GM21367 (cell line): Measurements from ENCODE around the gene TPRKB.
"Not testable (repeated sequence)": the region's sequence is repeated elsewhere in the genome, so short reads cannot be mapped to it uniquely, and the experiment has no call there.

Experiments used
- ATAC-seq: cut with Tn5 transposase; IDR thresholded peaks from one replicate; pipeline ENCODE4 v1.9.1; 2021; ENCODE audit not compliant: unreplicated experiment

Gene TPRKB

DNA sequence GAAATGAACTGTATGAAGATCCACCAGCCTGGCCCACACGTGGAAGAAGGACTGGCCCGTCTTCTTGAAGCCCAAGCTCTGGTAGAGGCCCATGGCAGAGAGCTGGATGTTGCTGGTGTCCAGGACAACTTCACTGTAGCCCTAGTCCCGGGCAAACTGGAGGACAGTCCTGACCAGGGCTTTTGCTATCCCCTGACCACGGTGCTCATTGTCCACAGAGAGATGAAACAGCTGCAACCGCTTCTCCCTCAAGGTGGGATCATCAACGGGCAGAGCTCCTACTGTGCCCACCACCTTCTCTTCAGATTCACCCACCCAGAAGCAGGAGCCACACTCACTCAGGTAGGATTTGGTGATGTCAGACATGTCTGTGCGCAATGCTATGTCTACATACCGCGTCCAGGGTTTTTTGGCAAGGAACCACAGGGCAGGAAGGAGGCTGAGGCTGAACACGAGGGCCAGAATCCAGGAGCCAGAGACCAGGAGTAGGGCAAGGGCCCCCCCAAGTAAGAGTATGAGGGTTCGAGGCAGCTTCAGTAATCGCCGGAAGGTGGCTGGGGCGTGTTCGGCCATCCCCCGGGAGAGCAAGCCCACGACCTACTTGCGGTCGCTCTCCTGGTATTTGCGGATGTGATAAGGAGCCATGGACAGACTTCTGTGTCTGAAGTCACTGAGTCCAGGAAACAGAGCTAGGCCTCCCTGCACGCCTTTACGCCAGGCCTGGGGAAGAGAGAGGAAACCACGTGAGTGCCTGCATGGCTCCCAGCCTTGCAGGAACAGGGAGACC is 36.3 kb downstream of the TPRKB start:
- no peak for ATAC-seq

DNA sequence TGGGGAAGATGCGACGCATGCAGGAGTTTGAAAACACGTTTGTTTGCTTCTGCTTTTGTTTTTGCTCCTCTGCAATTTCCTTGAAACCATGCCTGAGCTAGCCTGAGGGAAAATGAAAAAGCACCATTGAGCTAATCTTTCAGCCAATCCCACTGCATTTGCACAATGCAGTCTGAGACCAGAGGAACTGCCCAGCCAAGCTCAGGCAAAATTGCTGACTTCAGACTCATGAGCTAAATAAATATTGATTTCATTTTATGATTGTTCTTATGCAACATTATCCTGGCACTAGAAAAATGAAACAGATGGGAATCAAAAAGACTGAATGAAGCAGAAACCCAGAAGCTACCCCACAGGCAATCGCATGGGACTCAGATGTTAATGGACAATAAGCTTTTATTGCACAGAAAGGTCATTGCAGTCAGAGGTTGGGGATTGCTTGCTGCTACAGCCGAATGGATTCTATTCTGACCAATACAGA is 37.0 kb downstream of the TPRKB start:
- no peak for ATAC-seq

DNA sequence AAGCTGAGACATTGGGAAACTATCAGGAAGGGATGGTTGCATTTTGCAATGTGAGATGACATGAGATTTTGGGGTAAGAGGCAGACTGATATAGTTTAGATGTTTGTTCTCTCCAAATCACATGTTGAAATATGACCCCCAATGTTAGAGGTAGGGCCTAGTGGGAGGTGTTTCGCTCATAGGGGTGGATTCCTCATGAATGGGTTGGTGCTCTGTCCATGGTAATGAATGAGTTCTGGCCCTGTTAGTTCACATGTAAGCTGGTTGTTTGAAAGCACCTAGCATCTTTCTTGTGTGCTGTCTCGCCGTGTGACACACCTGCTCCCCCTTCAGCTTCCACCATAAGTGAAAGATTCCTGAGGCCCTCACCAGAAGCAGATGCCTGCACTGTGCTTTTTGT is 37.7 kb downstream of the TPRKB start:
- ATAC-seq, result no peak

DNA sequence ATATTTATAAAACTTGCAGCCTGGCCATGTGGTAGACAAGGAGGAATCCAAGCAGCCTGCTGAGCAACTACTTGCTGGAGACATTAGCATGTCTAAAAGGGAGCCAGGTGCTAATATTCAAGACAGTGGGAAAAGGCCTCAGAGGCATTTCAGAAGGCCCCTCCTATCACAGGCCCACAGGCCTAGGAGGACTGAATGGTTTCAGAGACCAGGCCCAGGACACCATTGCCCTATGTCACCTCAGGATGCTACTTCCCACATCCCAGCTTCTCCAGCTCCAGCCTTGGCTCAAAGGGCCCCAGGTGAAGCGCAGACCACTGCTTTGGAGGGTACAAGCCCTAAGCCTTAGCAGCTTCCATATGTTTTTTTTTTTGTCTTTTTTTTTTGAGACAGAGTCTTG is 39.0 kb downstream of the TPRKB start:
- ATAC-seq, result no peak

DNA sequence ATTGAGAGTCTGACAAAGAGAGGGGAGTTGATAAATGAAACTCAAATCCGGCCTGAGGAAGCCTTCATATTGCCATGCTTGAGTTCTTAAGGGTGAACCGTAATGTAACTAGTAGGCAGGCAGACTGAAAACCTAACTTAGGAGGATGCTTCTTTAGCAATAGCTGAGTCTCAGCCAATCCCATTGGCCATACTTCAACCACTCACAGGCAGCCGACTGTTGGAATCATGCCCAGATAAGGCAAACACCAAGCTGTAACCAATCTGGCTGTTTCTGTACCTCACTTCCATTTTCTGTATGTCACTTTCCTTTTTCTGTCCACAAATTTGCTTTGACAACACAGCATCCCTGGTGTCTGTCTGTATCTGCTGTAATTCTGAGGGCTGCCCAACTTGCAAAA is 39.5 kb downstream of the TPRKB start:
- no peak for ATAC-seq

DNA sequence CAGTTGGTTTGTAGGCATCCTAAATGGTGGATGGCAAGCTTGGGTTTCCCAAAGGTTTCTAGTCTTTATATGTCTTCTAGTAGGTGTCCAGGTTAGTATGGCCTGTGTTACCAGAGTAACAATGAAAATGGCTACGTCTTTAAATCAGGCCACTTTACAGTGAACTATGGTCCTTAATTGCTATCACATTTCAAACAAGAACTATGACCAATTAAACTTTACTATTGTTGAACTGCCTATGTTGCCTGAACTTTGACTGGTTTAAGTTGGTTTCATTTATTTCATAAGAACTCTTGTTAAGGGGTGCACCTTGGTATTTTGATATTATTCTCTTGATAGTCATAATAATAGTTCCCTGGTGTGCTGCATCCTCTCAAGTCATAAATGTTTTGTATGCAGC is 40.2 kb downstream of the TPRKB start:
- not testable (repeated sequence) for ATAC-seq

DNA sequence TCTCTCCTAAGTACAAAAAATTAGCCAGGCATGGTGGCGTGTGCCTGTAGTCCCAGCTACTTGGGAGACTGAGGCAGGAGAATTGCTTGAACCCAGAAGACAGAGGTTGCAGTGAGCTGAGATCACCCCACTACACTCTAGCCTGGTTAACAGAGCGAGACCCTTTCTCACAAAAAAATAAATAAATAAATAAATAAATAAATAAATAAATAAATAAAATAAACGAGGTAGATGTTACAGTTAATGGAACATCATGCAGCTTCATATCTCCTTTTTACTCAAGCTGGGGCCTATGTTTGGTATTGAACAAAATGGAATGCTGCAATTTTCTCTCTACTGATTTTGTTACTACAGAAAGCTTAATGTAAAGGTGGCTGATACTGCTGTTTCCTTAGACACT is 40.6 kb downstream of the TPRKB start:
- not testable (repeated sequence) for ATAC-seq

DNA sequence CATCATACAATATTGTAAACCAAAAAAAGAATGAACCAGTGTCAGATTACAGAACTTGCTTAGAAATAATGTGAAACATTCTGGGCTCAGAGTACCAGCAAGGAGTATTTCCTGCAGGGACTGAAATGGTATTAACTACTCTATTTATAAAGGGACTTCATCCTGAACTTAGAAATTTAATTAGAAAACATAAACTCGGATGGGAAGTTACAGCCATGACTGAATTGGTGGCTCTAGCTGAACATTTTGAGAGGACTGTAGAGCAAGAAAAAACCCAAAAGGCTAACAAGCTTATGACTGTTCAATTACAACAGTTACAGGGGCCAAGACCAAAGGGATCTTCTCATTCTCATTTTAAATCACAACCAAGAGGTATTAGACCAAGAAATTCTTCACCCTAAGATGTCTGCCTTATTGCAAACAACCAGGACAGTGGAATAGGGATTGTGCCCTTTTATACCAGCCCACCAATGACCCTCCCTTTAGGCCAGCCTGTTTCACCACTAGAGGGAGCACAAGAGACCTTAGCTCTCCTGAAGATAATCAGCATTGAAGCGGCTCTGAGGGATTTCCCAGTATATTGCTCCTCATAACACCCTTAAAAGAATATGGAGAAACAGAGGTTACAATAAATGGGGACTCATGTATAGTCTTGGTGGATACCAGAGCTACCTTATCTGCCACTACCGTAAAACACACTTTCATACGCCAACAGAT is 46.6 kb downstream of the TPRKB start:
- peak; percentile 74 for ATAC-seq

DNA sequence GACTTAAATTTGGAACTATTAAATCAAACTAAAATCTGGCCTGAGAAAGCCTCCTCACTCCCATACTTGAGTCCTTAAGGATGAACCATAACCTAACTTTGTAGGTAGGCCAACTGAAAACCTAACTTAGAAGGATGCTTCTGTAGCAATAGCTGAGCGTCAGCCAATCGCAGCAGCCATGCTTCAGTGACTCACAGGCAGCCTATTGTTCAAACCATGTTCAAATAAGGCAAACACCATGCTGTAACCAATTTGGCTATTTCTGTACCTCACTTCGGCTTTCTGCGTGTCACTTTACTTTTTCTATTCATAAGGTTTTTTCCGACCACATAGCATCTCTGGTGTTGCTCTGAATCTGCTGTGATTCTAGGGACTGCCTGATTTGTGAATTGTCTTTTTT is 48.7 kb downstream of the TPRKB start:
- not testable (repeated sequence) for ATAC-seq

DNA sequence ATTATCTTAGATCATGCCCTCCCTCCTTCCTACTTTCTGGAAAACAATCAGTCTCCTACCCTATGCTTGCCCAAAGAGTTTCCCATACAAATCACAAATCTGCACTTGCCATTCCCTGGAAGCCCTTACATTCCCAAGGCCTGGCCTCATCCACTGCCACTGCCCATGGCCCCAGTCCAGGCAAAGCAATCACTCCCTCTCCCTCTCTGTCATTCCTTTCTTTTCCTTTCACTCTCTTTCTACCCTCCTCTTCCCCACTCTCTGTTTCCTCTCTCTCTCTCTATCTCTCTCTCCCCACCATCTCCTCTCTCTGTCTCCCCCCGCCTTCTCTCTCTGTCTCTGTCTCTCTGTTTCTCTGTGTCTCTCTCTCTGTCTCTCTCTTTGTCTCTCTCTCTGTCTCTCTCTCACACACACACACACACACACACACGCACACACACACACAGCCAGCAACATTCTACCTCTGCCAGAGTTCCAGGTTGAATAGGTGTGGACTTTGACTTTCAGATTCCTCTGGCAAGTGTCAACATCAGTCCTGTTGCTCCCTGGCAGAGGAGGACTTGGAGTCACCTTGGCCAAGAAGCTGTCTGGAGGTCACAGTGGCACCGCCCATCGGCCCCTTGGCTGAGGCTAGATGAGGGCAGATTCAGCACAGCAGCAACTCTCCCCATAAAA is 51.2 kb downstream of the TPRKB start:
- ATAC-seq, result no peak

DNA sequence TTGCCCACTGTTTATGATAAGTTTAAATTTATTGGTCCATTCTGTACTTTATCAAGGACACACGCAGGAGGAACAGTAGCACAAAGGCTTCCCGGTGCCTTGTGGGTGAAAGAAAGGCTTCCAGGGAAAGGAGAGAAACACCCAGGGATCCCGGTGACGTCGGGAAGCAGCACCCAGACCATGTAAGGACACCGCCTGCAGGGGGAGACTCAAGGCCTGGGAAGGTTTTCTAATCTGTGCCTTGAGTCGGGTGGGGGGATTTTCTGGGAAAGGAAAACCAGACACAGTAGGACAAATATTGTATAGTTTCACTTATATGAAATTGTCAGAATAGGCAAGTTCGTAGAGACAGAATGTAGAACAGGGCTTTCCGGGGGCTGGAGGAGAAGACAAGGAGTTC is 52.2 kb downstream of the TPRKB start:
- not testable (repeated sequence) for ATAC-seq

DNA sequence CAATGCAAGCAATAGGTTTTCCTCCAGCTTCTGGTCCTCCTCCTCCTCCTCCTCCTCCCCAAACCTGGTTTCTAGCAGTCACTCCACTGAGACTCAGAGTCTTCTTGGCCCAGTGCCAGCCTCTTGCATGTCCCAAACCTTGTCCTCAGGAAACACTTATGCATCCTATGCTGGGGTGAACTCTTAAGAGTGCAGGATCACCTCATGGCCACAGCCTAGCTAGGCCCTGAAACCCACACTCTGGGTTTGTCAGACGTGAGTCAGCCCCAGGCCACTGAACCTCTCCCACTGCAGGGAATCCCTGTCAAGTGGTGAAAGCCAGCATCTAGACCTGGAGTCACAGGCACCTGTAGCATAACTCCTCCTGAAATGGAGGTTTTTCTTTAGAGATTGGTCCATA is 52.8 kb downstream of the TPRKB start:
- not testable (repeated sequence) for ATAC-seq

DNA sequence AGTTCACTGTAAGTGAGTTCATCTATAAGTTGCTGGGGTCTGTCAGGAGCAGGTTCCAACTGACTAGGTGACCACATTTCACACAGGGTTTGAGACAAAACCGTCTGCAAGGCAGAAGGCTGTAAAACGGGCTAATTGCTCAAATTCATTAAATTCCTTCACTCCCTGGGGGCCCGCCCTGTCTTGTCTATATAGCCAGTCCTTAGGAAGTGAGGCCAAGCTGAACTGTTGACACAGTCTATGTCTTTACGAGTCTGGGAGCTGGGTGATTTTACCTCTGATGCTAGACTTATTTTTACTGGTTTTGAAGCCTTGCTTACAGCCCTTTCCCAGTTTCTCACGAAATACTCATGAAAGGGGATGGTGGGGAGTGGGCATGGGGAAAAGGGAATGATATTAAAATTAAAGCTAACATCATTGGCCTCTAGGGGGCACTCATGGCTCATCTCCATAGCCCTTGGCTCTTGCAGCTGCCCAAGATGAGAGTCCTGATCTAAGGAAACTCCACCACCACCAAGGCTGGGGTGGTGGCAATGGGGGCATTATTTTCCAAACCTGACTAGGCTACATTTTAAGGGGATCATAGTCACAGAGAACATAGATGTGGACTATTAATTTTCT is 57.1 kb downstream of the TPRKB start:
- not testable (repeated sequence) for ATAC-seq
